ENCODE data around the gene ZNF57. TPM values are rescaled to one million over a fixed set of nuclear protein-coding genes. Genes with fewer than 3 reads are reported as not detected.

The ZNF57 gene
- total and polyA plus RNA-seq, 2 donors (not counting 1 experiment from before 2014, with no cell fraction given): 2.8 to 5.3 TPM

DNA sequence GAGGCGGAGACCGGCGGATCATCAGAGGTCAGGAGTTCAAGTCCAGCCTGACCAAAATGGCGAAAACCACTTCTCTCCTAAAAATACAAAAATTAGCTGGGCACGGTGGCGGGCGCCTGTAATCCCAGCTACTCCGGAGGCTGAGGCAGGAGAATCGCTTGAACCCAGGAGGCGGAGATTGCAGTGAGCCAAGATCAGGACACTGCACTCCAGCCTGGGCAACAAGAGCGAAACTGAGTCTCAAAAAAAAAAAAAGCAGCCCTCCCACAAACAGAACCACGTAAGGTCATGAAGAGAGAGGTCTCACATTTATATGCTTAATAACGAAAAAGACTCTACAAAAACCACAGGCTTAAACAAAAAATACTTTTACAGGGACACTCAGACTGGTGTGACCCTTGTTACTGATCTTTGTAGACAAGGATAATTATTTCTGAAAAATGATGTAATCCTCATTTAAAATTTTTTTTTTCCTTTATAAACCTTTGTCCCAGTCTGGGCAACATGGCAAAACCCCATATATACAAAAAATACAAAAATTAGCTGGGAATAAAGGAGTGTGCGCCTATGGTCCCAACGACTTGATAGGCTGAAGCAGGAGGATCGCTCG is 45.0 kb downstream of the ZNF57 start:
- Histone ChIP-seq H3K79me2 (ENCODE audit: control insufficient read depth, insufficient read depth, low read length) (peaks cover 12% of the 10 kb centered on the region), H3K4me2 (ENCODE audit: extremely low read depth, insufficient read depth, low read length) (peak overlapping the region; percentile 59), H3K27ac (ENCODE audit: insufficient read depth, low read length) (peak overlapping the region; percentile 95), H3K36me3 (ENCODE audit: control insufficient read depth, insufficient read depth, low read length) (no peaks in the 10 kb centered on the region), H4K20me1 (ENCODE audit: control insufficient read depth, extremely low read depth, insufficient read depth, low read length) (no peaks in the 10 kb centered on the region), H3K4me1 (ENCODE audit: control insufficient read depth, extremely low read depth, insufficient read depth, low read length) (peaks cover 7% of the 10 kb centered on the region), H3K9me3 (ENCODE audit: control insufficient read depth, insufficient read depth, low read depth, low read length) (no peaks in the 10 kb centered on the region), H3K4me3 (replicated peaks in 1 of 4; ENCODE audit: control extremely low read depth in 1 of 4, insufficient read depth in 1 of 4, low read depth in 3 of 4, low read length in 4 of 4) (peak overlapping the region; percentile 71 to 96 (median 94)), H2AFZ (ENCODE audit: low read length) (peak overlapping the region; percentile 95), H3K27me3 (ENCODE audit: control insufficient read depth, insufficient read depth, low read length) (no peaks in the 10 kb centered on the region), H3K9ac (ENCODE audit: insufficient read depth, low read length) (peak overlapping the region; percentile 94)
- no peak for TF ChIP-seq EZH2 (IDR thresholded peaks at IDR 0.05; ENCODE audit: low read length, missing control alignments)
- TF ChIP-seq, protein P1, sequence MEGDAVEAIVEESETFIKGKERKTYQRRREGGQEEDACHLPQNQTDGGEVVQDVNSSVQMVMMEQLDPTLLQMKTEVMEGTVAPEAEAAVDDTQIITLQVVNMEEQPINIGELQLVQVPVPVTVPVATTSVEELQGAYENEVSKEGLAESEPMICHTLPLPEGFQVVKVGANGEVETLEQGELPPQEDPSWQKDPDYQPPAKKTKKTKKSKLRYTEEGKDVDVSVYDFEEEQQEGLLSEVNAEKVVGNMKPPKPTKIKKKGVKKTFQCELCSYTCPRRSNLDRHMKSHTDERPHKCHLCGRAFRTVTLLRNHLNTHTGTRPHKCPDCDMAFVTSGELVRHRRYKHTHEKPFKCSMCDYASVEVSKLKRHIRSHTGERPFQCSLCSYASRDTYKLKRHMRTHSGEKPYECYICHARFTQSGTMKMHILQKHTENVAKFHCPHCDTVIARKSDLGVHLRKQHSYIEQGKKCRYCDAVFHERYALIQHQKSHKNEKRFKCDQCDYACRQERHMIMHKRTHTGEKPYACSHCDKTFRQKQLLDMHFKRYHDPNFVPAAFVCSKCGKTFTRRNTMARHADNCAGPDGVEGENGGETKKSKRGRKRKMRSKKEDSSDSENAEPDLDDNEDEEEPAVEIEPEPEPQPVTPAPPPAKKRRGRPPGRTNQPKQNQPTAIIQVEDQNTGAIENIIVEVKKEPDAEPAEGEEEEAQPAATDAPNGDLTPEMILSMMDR (conservative IDR thresholded peaks at IDR 0.05 in 1 of 2, IDR thresholded peaks at IDR 0.05 in 1 of 2; ENCODE audit: low read depth in 1 of 2, low read length in 2 of 2): no peak
- no peak for DNase-seq (ENCODE audit: low read depth in 2 of 2)

- Histone ChIP-seq H3K79me2 (ENCODE audit: control insufficient read depth, insufficient read depth, low read length) (peaks cover 12% of the 10 kb centered on the region), H3K9ac (ENCODE audit: insufficient read depth, low read length) (peak overlapping the region; percentile 90), H3K9me3 (ENCODE audit: control insufficient read depth, insufficient read depth, low read depth, low read length) (no peaks in the 10 kb centered on the region), H2AFZ (ENCODE audit: low read length) (peak overlapping the region; percentile 11), H3K4me1 (ENCODE audit: control insufficient read depth, extremely low read depth, insufficient read depth, low read length) (peaks cover 4% of the 10 kb centered on the region), H4K20me1 (ENCODE audit: control insufficient read depth, extremely low read depth, insufficient read depth, low read length) (no peaks in the 10 kb centered on the region), H3K27me3 (ENCODE audit: control insufficient read depth, insufficient read depth, low read length) (no peaks in the 10 kb centered on the region), H3K4me3 (replicated peaks in 1 of 4; ENCODE audit: control extremely low read depth in 1 of 4, insufficient read depth in 1 of 4, low read depth in 3 of 4, low read length in 4 of 4) (peak overlapping the region; percentile 76 to 85 (median 80)), H3K27ac (ENCODE audit: insufficient read depth, low read length) (peak overlapping the region; percentile 90), H3K36me3 (ENCODE audit: control insufficient read depth, insufficient read depth, low read length) (no peaks in the 10 kb centered on the region), H3K4me2 (ENCODE audit: extremely low read depth, insufficient read depth, low read length) (peak overlapping the region; percentile 88)
- peak in 1 of 2 donors; percentile 63 for DNase-seq (ENCODE audit: low read depth in 2 of 2)
- TF ChIP-seq, protein P1 (conservative IDR thresholded peaks at IDR 0.05 in 1 of 2, IDR thresholded peaks at IDR 0.05 in 1 of 2; ENCODE audit: low read depth in 1 of 2, low read length in 2 of 2): no peak
- no peak for TF ChIP-seq EZH2 (IDR thresholded peaks at IDR 0.05; ENCODE audit: low read length, missing control alignments)
Measured at GRCh38 chr19:2949939-2950285, 49.2 kb downstream of the ZNF57 start.

DNA sequence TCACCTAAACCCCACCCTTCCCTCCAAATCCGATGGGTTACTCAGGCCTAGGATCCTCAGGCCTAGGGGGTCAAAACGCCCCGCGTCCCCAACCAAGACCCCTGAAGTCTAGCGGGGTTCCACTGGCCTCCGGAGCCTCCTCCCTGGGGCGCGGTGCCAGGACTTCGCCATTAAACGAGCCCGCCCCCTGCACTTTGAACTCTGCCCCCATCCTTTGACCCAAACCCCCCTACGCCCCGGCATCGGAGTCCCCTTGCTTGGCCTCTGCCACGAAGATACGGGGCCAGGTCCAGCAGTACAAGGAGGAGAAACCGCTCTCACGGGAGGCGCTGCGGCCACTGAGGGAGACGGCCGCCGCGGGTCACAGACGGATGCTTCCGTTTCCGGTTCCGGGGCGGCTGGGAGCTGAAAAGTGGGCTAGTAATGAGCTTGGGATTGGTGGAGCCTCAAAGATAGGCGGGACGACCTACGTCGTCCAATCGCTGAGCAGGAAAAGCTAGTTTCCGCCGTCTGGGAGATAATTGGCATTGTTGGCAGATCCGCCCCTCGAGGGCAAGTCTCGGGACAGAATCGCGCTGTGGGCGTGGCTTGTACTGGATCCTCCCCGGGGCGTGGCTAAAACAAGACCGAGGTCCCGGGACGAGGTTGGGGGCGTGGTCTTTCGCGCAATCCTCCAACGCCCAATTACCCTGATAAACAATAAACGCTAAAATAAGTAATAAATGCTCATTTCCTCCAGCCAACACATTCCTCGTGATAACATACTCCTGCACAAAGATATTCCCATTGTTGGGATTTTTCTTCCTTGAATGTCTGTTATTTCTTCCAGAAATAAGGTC is 49.8 kb downstream of the ZNF57 start:
- peak overlapping the region; percentile 83 for H2AFZ ChIP-seq (ENCODE audit: low read length)

More for the DNA sequence above, 49.8 kb downstream of the ZNF57 start:
- H3K9me3 ChIP-seq (ENCODE audit: control insufficient read depth, insufficient read depth, low read depth, low read length): no peaks in the 10 kb centered on the region
- peak overlapping the region; percentile 88 for H3K4me2 ChIP-seq (ENCODE audit: extremely low read depth, insufficient read depth, low read length)
- peaks cover 12% of the 10 kb centered on the region for H3K79me2 ChIP-seq (ENCODE audit: control insufficient read depth, insufficient read depth, low read length)
- peaks cover 4% of the 10 kb centered on the region for H3K4me1 ChIP-seq (ENCODE audit: control insufficient read depth, extremely low read depth, insufficient read depth, low read length)
- H3K27ac ChIP-seq (ENCODE audit: insufficient read depth, low read length): peak overlapping the region; percentile 90
- H3K36me3 ChIP-seq (ENCODE audit: control insufficient read depth, insufficient read depth, low read length): no peaks in the 10 kb centered on the region
- H3K27me3 ChIP-seq (ENCODE audit: control insufficient read depth, insufficient read depth, low read length): no peaks in the 10 kb centered on the region
- no peak for TF ChIP-seq EZH2 (IDR thresholded peaks at IDR 0.05; ENCODE audit: low read length, missing control alignments)
- TF ChIP-seq, protein P1 (conservative IDR thresholded peaks at IDR 0.05 in 1 of 2, IDR thresholded peaks at IDR 0.05 in 1 of 2; ENCODE audit: low read depth in 1 of 2, low read length in 2 of 2): no peak
- H3K4me3 ChIP-seq (replicated peaks in 1 of 4; ENCODE audit: control extremely low read depth in 1 of 4, insufficient read depth in 1 of 4, low read depth in 3 of 4, low read length in 4 of 4): peak overlapping the region; percentile 76 to 85 (median 80)
- DNase-seq (ENCODE audit: low read depth in 2 of 2): peak; percentile 98 to 100
- H4K20me1 ChIP-seq (ENCODE audit: control insufficient read depth, extremely low read depth, insufficient read depth, low read length): no peaks in the 10 kb centered on the region
- peak overlapping the region; percentile 90 for H3K9ac ChIP-seq (ENCODE audit: insufficient read depth, low read length)

All from fibroblast of lung (primary cell).